ENCODE results near the gene KRT84.

DNA sequence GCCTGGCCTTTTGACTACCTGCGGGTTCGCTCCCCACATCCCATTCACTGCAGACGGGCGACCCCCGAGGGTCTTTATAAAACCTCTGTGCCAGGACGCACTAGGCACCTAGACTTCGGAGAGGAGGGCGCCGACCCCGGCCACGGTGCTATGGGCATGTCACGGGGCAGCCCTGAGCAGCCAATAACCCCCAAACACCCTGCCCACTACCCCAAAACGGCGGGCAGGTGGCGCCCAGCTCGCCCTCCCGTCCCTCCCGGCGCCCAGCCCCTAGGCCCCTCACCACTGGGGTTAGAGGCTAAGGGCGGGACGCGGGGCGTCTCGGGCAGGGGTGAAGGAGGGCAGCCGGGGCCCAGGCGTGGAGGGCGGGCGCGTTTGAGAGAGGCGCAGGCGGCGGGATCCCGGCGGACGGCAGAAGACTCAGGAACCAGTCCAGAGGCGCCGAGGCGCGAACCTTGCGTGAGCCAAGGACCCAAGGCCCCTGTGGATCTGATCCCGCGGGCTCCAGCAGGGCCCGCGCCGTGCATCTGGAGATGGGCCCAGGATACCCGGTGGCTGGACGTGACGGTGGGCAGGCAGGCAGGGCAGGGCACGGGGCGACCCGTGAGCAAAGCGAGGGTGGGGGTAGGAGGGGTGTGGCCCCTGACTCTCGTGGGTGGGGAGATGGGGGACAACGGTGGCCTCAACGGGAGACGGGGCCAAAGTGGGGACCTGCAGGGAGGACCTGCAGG is 29.3 kb downstream of the KRT84 start:
- TF ChIP-seq, protein P1, sequence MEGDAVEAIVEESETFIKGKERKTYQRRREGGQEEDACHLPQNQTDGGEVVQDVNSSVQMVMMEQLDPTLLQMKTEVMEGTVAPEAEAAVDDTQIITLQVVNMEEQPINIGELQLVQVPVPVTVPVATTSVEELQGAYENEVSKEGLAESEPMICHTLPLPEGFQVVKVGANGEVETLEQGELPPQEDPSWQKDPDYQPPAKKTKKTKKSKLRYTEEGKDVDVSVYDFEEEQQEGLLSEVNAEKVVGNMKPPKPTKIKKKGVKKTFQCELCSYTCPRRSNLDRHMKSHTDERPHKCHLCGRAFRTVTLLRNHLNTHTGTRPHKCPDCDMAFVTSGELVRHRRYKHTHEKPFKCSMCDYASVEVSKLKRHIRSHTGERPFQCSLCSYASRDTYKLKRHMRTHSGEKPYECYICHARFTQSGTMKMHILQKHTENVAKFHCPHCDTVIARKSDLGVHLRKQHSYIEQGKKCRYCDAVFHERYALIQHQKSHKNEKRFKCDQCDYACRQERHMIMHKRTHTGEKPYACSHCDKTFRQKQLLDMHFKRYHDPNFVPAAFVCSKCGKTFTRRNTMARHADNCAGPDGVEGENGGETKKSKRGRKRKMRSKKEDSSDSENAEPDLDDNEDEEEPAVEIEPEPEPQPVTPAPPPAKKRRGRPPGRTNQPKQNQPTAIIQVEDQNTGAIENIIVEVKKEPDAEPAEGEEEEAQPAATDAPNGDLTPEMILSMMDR (IDR thresholded peaks at IDR 0.05; ENCODE audit: insufficient read depth, low read length), result no peak
- no peak for TF ChIP-seq POLR2AphosphoS5 (IDR thresholded peaks at IDR 0.05; ENCODE audit: low read depth)

All from HL-60 (cell line).